VCaP (cell line): ENCODE data around the gene TRIP4.

ENCODE experiments used
- H3K27ac ChIP-seq: fragments of 450-650 bp; 2 replicates; pipeline ENCODE4 v1.5.1; 2017
- CTCF ChIP-seq: fragments of 450-650 bp; conservative IDR thresholded peaks from 2 replicates; pipeline ENCODE4 v1.5.1; 2017; ENCODE audit warnings: mild to moderate bottlenecking, moderate library complexity

Gene TRIP4

GRCh38 chr15:64425221-64425620, 37.6 kb downstream of the TRIP4 start:
- no peak overlapping the region for H3K27ac ChIP-seq
- TF ChIP-seq CTCF, result no peak

DNA sequence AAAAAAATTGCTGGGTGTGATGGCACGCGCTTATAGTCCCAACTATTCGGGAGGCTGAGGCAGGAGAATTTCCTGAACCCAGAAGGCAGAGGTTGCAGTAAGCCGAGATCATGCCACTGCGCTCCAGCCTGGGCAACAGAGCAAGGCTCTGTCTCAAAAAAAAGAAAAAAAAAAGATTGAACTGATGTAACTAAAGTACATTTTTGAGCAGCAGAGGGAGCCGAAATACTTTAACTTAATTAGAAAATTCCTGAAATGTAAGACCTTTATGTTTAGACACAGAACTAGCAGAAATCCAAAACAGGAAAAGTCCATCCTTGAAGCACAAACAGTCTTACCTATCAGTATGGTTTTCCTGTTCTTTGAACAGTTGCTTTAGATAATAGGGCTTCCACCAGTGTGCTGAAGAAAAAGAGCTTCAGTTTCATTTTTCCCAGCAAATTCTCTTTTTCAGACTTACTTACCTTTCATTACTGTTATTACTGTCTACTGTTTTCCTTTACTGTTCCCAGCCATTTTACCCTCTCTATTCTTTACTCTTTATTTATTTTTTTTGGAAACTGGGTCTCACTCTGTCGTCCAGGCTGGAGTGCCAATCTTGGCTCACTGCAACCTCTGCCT, 39.3 kb downstream of the TRIP4 start:
- peak; percentile 64 for TF ChIP-seq CTCF
- H3K27ac ChIP-seq, result no peak overlapping the region

GRCh38 chr15:64429448-64429847, 41.8 kb downstream of the TRIP4 start:
- TF ChIP-seq CTCF, result no peak
- no peak overlapping the region for H3K27ac ChIP-seq

DNA sequence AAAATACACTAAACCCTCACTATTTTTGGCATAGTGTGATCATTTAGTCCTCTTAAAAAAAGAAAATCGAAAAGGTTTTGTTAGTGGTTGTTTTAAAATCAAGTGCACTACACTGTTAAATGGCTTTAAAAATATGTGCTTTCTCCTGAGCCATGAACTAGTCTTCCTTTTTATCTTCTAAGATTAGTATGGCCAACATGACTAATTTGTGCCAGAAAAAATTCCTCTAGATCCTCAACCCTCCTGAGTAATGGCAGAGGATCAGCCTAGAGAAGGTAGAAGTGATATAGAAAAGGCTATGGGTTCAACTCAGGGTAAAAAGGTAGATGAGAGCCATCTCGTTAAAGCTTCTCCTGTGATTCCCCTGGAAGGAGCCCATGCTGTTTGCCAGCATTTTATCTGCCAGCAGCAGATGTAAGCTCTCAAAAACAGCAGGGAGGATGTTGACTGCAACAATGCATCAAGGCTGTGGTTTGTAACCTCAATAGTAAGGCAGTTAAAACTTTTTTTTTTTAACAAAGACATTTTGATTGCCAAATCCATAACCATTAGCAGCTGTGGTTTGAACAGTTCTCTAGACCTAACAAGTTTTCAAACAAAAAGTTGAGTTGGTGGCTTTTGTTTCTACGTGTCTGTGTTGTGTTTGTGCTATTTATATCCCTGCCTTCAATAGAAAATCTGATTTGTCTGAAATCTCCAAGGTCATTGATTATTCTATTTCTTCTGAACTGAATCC, 42.5 kb downstream of the TRIP4 start:
- no peak overlapping the region for H3K27ac ChIP-seq
- no peak for TF ChIP-seq CTCF

DNA sequence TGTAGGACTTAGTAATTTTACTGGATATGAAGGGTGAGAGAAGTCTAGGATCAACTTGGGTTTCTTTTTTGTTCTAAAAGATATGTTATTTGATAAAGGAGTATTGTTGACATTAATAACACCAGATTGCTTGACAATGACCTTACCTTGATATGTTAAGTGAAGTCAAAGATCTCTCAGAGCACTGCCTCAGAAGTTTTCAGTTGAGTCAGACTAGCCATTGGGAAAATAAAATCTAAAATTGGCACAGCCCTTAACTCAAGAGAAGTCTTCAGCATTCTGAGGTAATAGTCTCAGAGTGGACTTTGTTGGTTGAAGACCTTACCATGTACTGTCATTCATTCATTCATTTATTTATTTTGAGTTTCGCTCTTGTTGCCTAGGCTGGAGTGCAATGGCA, 50.3 kb downstream of the TRIP4 start:
- H3K27ac ChIP-seq, result no peak overlapping the region
- TF ChIP-seq CTCF, result no peak

DNA sequence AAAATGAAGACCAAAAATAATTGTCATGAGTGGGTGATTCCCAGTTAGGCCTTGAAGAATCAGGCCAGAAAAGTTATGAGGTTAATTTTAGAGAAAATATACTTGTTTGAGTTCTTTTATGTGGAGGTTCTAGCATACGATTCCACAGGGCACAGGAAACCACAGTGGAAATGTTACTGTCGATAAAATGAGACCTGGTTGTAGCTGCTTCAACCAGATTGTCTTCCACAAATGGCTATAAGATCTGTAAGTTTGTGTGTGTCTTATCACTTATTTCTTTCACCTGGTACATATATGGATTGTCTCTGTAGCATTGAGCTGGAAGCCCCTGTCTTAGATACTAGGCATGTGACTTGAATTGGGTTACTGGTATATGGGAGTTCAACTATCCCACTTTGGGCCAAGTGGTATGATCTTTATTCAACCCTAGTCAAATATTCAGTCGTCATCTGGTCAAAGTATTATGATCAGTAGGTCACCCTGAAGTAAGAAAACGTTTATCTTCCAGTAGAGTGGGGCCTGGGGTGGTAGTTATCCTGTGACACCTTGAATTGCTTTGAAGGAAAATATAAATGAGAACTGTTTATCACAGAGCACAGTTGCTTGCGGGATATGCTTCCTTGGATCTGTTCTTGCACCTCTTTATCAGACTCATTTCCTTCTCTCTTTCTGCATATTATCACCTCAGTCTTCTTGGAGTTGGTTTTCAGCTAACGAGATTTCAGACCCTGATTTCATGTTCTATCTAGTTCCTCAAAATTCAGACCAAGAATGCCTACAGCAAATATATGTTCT, 51.2 kb downstream of the TRIP4 start:
- TF ChIP-seq CTCF, result no peak
- H3K27ac ChIP-seq, result no peak overlapping the region

- H3K27ac ChIP-seq, result no peak overlapping the region
- TF ChIP-seq CTCF, result no peak
Observed at GRCh38 chr15:64441852-64442251, 54.2 kb downstream of the TRIP4 start.
